H1 (cell line): ENCODE data around the gene SMTN. TPM values are rescaled to one million over a fixed set of nuclear protein-coding genes. Genes with fewer than 3 reads are reported as not detected.
"Not testable (repeated sequence)": the region's sequence is repeated elsewhere in the genome, so short reads cannot be mapped to it uniquely, and the experiment has no call there.

Experiments used
- CTCF ChIA-PET: fragments of 300-600 bp; sonication (Branson Sonifier 250); formaldehyde crosslinking; loops from one replicate; lab custom pipeline; 2021; ENCODE audit not compliant: partially characterized antibody; lab: Charles Lee
- POLR2A ChIA-PET: fragments of 300-600 bp; sonication (Branson Sonifier 250); formaldehyde crosslinking; loops from one replicate; lab custom pipeline; 2021; ENCODE audit warnings: inconsistent platforms; ENCODE audit not compliant: partially characterized antibody; lab: Charles Lee
- DNase-seq, 2 experiments: peaks; one replicate each; pipeline versions ENCODE4 v3.0.0 to v3.0.0-alpha.2; 2010 to 2022; ENCODE audit warnings: low spot score in 2 of 2, low read depth in 1 of 2, mixed read lengths in 1 of 2
- FAIRE-seq: peaks from 2 replicates; lab custom pipeline; 2011; peaks lifted over from hg19 to GRCh38; lab: Jason Lieb, UNC
- H2AFZ ChIP-seq: 2 replicates; pipeline ENCODE4 v1.8.1; 2012; ENCODE audit warnings: low read length, inconsistent platforms
- H2AK5ac ChIP-seq: 2 replicates; pipeline ENCODE4 v1.6.1; 2013; ENCODE audit warnings: low read depth, low read length
- H2BK120ac ChIP-seq: replicated peaks from 2 replicates; pipeline ENCODE3; 2013; ENCODE audit warnings: low read depth, low read length, inconsistent platforms
- H2BK12ac ChIP-seq: 2 replicates; pipeline ENCODE4 v1.6.1; 2013; ENCODE audit warnings: low read depth, low read length
- H2BK15ac ChIP-seq: 2 replicates; pipeline ENCODE4 v1.6.1; 2013; ENCODE audit warnings: low read length
- H2BK20ac ChIP-seq: 2 replicates; pipeline ENCODE4 v1.6.1; 2013; ENCODE audit warnings: low read length
- H2BK5ac ChIP-seq: 2 replicates; pipeline ENCODE4 v1.6.1; 2013; ENCODE audit warnings: low read depth, low read length
- H3K14ac ChIP-seq: 2 replicates; pipeline ENCODE4 v1.6.1; 2013; ENCODE audit warnings: inconsistent platforms; ENCODE audit not compliant: insufficient read length
- H3K18ac ChIP-seq: 2 replicates; pipeline ENCODE4 v1.6.1; 2013; ENCODE audit warnings: low read length; ENCODE audit errors: extremely low read depth
- H3K23ac ChIP-seq: 2 replicates; pipeline ENCODE4 v1.6.1; 2013; ENCODE audit warnings: inconsistent platforms; ENCODE audit not compliant: insufficient read length
- H3K23me2 ChIP-seq: 2 replicates; pipeline ENCODE4 v1.6.1; 2013; ENCODE audit warnings: low read depth, low read length
- H3K27ac ChIP-seq: 2 replicates; pipeline ENCODE4 v1.6.1; 2011; ENCODE audit warnings: low read depth, low read length, inconsistent platforms
- H3K27me3 ChIP-seq, 4 experiments: replicated peaks in 1 of 4; 1 replicate in 1 of 4; 2 replicates in 3 of 4; pipeline versions ENCODE4 v1.6.1 to v1.8.1; 2011 to 2013; ENCODE audit warnings: low read length in 3 of 4, mild to moderate bottlenecking in 3 of 4, inconsistent platforms in 2 of 4, mixed read lengths in 2 of 4, moderate library complexity in 1 of 4; ENCODE audit not compliant: control insufficient read depth in 3 of 4, insufficient read depth in 3 of 4; ENCODE audit errors: extremely low read depth in 1 of 4
- H3K36me3 ChIP-seq, 4 experiments: 2 replicates each; pipeline versions ENCODE4 v1.6.1 to v1.8.1; 2011 to 2013; ENCODE audit warnings: mild to moderate bottlenecking in 4 of 4, low read length in 3 of 4, moderate library complexity in 2 of 4, control low read depth in 1 of 4, inconsistent platforms in 1 of 4; ENCODE audit not compliant: insufficient read depth in 4 of 4, control insufficient read depth in 2 of 4
- H3K4ac ChIP-seq: replicated peaks from 2 replicates; pipeline ENCODE3; 2013; ENCODE audit warnings: low read length, low read depth, mixed read lengths, inconsistent platforms; ENCODE audit not compliant: insufficient read length
- H3K4me1 ChIP-seq, 4 experiments: replicated peaks in 1 of 4; 1 replicate in 1 of 4; 2 replicates in 3 of 4; pipeline versions ENCODE4 v1.6.1 to v1.8.1; 2011 to 2013; ENCODE audit warnings: low read length in 3 of 4, inconsistent platforms in 2 of 4, mixed read lengths in 1 of 4; ENCODE audit not compliant: insufficient read depth in 4 of 4, control insufficient read depth in 3 of 4
- H3K4me2 ChIP-seq, 2 experiments: 2 replicates each; pipeline versions ENCODE4 v1.6.1 to v1.8.1; 2011 to 2013; ENCODE audit warnings: low read depth in 2 of 2, low read length in 2 of 2, control low read depth in 1 of 2, inconsistent platforms in 1 of 2, mild to moderate bottlenecking in 1 of 2; ENCODE audit not compliant: insufficient read depth in 1 of 2
- H3K4me3 ChIP-seq, 4 experiments: fragments of 200-600, 300-600 bp in 1 of 4; sonication (generic), shearing (Covaris generic), sonication (Bioruptor Twin) in 1 of 4; 2 replicates each; pipeline versions ENCODE4 v1.5.1 to v1.8.1; 2011 to 2016; ENCODE audit warnings: low read length in 4 of 4, low read depth in 3 of 4, control low read depth in 2 of 4, inconsistent platforms in 2 of 4, mild to moderate bottlenecking in 2 of 4, mixed read lengths in 1 of 4, moderate library complexity in 1 of 4; ENCODE audit not compliant: insufficient read depth in 2 of 4; ENCODE audit errors: extremely low read depth in 1 of 4
- H3K56ac ChIP-seq: replicated peaks from 2 replicates; pipeline ENCODE3; 2013; ENCODE audit warnings: low read depth, mild to moderate bottlenecking, mixed read lengths, low read length, inconsistent platforms; ENCODE audit not compliant: insufficient read length
- H3K79me1 ChIP-seq: 2 replicates; pipeline ENCODE4 v1.6.1; 2013; ENCODE audit warnings: low read depth, low read length, control low read depth
- H3K79me2 ChIP-seq, 2 experiments: 2 replicates each; pipeline versions ENCODE4 v1.6.1 to v1.8.1; 2012 to 2013; ENCODE audit warnings: low read length in 2 of 2, mild to moderate bottlenecking in 2 of 2, inconsistent platforms in 1 of 2; ENCODE audit not compliant: insufficient read depth in 2 of 2, control insufficient read depth in 1 of 2
- H3K9ac ChIP-seq, 4 experiments: replicated peaks in 1 of 4; 1 replicate in 1 of 4; 2 replicates in 3 of 4; pipeline versions ENCODE4 v1.6.1 to v1.8.1; 2011 to 2013; ENCODE audit warnings: low read depth in 3 of 4, low read length in 3 of 4, control low read depth in 2 of 4, mild to moderate bottlenecking in 2 of 4, moderate library complexity in 2 of 4, inconsistent platforms in 1 of 4; ENCODE audit errors: extremely low read depth in 1 of 4
- H3K9me3 ChIP-seq, 2 experiments: 2 replicates each; pipeline versions ENCODE4 v1.6.1 to v1.8.1; 2012 to 2013; ENCODE audit warnings: mild to moderate bottlenecking in 2 of 2, moderate library complexity in 2 of 2, control low read depth in 1 of 2, inconsistent platforms in 1 of 2, low read depth in 1 of 2, low read length in 1 of 2, mixed read lengths in 1 of 2; ENCODE audit not compliant: insufficient read depth in 2 of 2
- H4K20me1 ChIP-seq, 2 experiments: replicated peaks in 1 of 2; 2 replicates each; pipeline versions ENCODE3 to v1.8.1; 2011 to 2013; ENCODE audit warnings: inconsistent platforms in 2 of 2, low read length in 2 of 2, mild to moderate bottlenecking in 1 of 2; ENCODE audit not compliant: insufficient read depth in 2 of 2, control insufficient read depth in 1 of 2
- H4K5ac ChIP-seq: 2 replicates; pipeline ENCODE4 v1.6.1; 2013; ENCODE audit warnings: low read length, low read depth, mixed read lengths, inconsistent platforms; ENCODE audit not compliant: insufficient read length
- H4K8ac ChIP-seq: 2 replicates; pipeline ENCODE4 v1.8.0; 2013; ENCODE audit warnings: mild to moderate bottlenecking, moderate library complexity, low read length, inconsistent platforms; ENCODE audit not compliant: insufficient read depth; ENCODE audit errors: extremely low read depth
- H4K91ac ChIP-seq: replicated peaks from 2 replicates; pipeline ENCODE3; 2013; ENCODE audit warnings: low read length, mixed read lengths, inconsistent platforms; ENCODE audit not compliant: insufficient read length
- WGBS, 2 experiments: shearing (Covaris generic) in 1 of 2; methylation state at CpG; one replicate each; pipeline versions ENCODE4 v1.1.6 to v1.1.7; 2013 to 2015; ENCODE audit warnings: low lambda C conversion rate in 2 of 2, mixed read lengths in 2 of 2, inconsistent platforms in 1 of 2, low coverage in 1 of 2, missing lambda C conversion rate in 1 of 2; ENCODE audit not compliant: insufficient replicate concordance in 2 of 2, insufficient coverage in 1 of 2, insufficient read length in 1 of 2; ENCODE audit errors: extremely low coverage in 1 of 2, missing lambda C conversion rate in 1 of 2; 5-methylcytosine and 5-hydroxymethylcytosine counted together
- polyA plus RNA-seq, 7 experiments: library from polyadenylated mRNA; depleted of rRNA in 3 of 7; stranded (reverse) in 5 of 7; unstranded in 2 of 7; fragments of >200 nt in 5 of 7; fragments of 200-250 nt in 2 of 7; gene quantifications; 1 replicate in 5 of 7; 2 replicates in 1 of 7; 4 replicates in 1 of 7; pipeline versions ENCODE4 v1.2.1 to v1.2.3, GENCODE V29; 2011 to 2013; ENCODE audit warnings: missing spikeins in 2 of 7, mixed read lengths in 2 of 7
- total RNA-seq: library from RNA; stranded (reverse); fragmentation: NEBNext Ultra II Directional; extraction: Animal tissue kit (Norgen Biotek cat#: 25700); gene quantifications from 2 replicates; pipeline ENCODE4 v1.2.1, GENCODE V29; 2021

The SMTN gene
- total and polyA plus RNA-seq, 2 of the 8 experiments (the other 6 are each of a cell fraction or from before 2014, with no cell fraction given) = 12.3 to 20.8 TPM

- H3K27ac ChIP-seq, H4K20me1 ChIP-seq, H2AFZ ChIP-seq, DNase-seq, H2BK12ac ChIP-seq, H3K27me3 ChIP-seq, H3K79me2 ChIP-seq, H2BK15ac ChIP-seq, H2BK20ac ChIP-seq, H3K4me3 ChIP-seq, H4K5ac ChIP-seq, H3K56ac ChIP-seq, H3K79me1 ChIP-seq, H3K9me3 ChIP-seq, H3K9ac ChIP-seq, H3K14ac ChIP-seq, H3K4ac ChIP-seq, H3K23ac ChIP-seq, H3K36me3 ChIP-seq, H4K8ac ChIP-seq, H3K18ac ChIP-seq, H4K91ac ChIP-seq, H3K4me2 ChIP-seq, H2BK120ac ChIP-seq, FAIRE-seq, H2AK5ac ChIP-seq, H2BK5ac ChIP-seq, H3K23me2 ChIP-seq, H3K4me1 ChIP-seq: not testable (repeated sequence)
- WGBS, 2 experiments = 93% methylated on average over 9 of the region's 9 CpGs; no CpG with 5 or more reads in 1 of the 2 experiments
- POLR2A ChIA-PET = interaction anchor here (0.8 to 3.4 kb wide), 2 partner anchors 11 to 104 kb away, joined by 3 to 10 read pairs; partner anchors contain the start of genes MORC2 and TUG1
- CTCF ChIA-PET = interaction anchor here (0.5 to 2.8 kb wide), 3 partner anchors 9 to 153 kb away, joined by 4 to 9 read pairs (median 7); no protein-coding TSS in a partner anchor
These were observed 8.0 kb upstream of the SMTN start for GRCh38 chr22:31073125-31073524.
